ENCODE measurements around the gene PCED1A. TPM values are rescaled to one million over a fixed set of nuclear protein-coding genes. Genes with fewer than 3 reads are reported as not detected.

PCED1A gene
- total RNA-seq, 1 donor from 2014 or later = 37.3 TPM

DNA sequence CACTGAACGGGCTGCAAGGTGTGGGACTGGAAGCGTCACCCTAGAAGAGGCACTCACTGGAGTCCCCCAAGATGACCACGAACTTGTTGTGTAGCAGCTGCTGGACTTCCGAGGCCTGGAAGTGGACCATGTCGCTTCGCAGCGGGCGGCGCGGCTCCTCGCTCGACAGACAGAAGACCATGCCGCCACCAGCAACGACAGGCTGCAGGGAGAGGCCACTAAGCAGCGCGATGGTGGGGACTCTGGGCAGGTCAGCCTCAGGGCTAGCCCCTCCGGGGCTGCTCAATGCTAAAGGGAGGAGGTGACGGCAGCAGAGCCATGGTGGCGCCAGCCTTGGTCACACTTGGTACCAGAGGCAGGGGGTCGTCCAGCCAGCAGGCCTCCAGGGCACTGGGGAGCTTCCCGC lies 720 bp downstream of the PCED1A start:
- no peak for DNase-seq (ENCODE audit: low spot score)
- peak overlapping the region; percentile 71 for H3K27ac Mint-ChIP-seq (ENCODE audit: unreplicated experiment)

DNA sequence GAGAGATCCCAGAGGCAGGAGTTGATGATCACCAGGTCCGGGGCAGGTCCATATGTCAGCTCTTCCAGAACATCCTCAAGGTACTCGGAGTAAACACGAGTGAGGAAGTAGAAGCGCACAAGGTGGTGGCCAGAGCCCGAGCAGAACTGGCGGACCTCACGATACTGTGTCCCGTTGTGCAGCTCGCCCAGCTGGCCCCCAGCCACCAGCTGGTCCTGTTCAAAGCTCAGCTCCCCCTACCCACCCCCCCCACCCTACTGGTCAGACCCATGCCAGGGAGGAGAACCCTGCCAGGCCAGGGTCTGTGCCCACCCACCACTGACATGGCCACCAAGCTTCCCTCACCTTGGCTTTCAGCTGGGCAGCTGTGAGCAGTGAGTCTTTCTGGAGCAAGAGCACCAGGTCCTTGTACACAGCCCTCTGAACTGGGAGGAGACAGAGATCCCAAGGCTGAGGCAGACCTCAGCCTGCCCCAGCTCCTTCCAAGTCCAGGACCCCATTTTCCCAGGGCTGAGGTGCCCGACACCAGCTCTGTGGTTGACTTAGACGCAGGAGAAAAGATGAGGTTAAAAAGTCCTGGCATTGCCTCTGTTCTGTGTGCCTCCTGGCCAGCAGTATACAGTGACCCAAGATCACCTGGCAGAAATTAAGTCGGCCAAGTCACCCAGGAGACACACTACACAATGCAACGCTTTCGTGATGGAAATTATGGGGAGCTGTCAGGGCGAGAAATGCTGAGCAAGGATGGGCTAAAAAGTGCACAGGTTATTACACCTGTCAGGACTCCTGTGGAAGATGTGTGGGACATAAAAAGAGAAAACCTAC lies 1.4 kb downstream of the PCED1A start:
- peak overlapping the region; percentile 71 for H3K27ac Mint-ChIP-seq (ENCODE audit: unreplicated experiment)
- H3K4me1 Mint-ChIP-seq (ENCODE audit: low read depth) = peaks cover 13% of the 10 kb centered on the region
- TF ChIP-seq, protein P1, sequence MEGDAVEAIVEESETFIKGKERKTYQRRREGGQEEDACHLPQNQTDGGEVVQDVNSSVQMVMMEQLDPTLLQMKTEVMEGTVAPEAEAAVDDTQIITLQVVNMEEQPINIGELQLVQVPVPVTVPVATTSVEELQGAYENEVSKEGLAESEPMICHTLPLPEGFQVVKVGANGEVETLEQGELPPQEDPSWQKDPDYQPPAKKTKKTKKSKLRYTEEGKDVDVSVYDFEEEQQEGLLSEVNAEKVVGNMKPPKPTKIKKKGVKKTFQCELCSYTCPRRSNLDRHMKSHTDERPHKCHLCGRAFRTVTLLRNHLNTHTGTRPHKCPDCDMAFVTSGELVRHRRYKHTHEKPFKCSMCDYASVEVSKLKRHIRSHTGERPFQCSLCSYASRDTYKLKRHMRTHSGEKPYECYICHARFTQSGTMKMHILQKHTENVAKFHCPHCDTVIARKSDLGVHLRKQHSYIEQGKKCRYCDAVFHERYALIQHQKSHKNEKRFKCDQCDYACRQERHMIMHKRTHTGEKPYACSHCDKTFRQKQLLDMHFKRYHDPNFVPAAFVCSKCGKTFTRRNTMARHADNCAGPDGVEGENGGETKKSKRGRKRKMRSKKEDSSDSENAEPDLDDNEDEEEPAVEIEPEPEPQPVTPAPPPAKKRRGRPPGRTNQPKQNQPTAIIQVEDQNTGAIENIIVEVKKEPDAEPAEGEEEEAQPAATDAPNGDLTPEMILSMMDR (IDR thresholded peaks at IDR 0.05) = no peak
- DNase-seq (ENCODE audit: low spot score) = no peak
- no peaks in the 10 kb centered on the region for H3K9me3 Mint-ChIP-seq (ENCODE audit: low read depth)
- H3K4me3 Mint-ChIP-seq (ENCODE audit: unreplicated experiment) = peak overlapping the region; percentile 71
- H3K27me3 Mint-ChIP-seq (ENCODE audit: low read depth) = no peaks in the 10 kb centered on the region
- H3K36me3 Mint-ChIP-seq (ENCODE audit: low read depth) = peaks cover 11% of the 10 kb centered on the region

More for the DNA sequence above, 720 bp downstream of the PCED1A start:
- Mint-ChIP-seq H3K9me3 (ENCODE audit: low read depth) (no peaks in the 10 kb centered on the region), H3K4me1 (ENCODE audit: low read depth) (peaks cover 13% of the 10 kb centered on the region), H3K4me3 (ENCODE audit: unreplicated experiment) (peak overlapping the region; percentile 71), H3K27me3 (ENCODE audit: low read depth) (no peaks in the 10 kb centered on the region), H3K36me3 (ENCODE audit: low read depth) (peaks cover 14% of the 10 kb centered on the region)
- TF ChIP-seq, protein P1 (IDR thresholded peaks at IDR 0.05) = no peak

DNA sequence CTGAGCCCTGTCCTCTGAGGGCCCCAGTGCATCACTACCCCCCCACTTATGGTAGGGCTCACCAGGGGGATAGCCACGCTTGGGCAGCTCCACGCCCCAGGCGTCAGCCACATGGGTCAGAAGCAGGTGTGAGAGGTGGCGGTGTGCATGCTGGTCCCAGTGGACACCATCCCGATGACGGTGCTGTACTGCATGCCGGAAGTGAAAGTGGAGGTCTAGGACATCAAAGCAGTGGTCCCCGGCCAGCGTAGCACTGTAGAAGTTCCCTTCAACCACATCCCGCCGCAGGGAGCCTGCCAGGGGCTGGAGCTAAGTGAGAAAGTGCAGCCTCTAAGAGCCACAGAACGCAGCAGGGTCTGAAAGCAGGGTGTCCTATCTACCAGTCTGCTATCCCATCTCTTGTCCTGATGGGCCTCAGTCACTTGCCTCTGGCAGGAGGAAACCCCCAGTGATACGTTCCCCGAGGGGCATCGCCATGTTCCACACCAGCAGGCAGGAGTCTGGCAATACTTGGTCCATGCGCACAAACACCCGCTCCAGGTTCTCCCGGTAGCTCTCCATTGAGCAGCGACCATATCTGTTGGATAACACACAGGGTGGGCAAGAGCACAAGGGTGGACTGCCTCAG lies 2.2 kb downstream of the PCED1A start:
- Mint-ChIP-seq H3K4me3 (ENCODE audit: unreplicated experiment) (peak overlapping the region; percentile 35), H3K9me3 (ENCODE audit: low read depth) (no peaks in the 10 kb centered on the region), H3K27me3 (ENCODE audit: low read depth) (no peaks in the 10 kb centered on the region), H3K36me3 (ENCODE audit: low read depth) (peaks cover 11% of the 10 kb centered on the region), H3K27ac (ENCODE audit: unreplicated experiment) (no peak overlapping the region), H3K4me1 (ENCODE audit: low read depth) (peaks cover 13% of the 10 kb centered on the region)
- TF ChIP-seq, protein P1 (IDR thresholded peaks at IDR 0.05) = no peak
- no peak for DNase-seq (ENCODE audit: low spot score)

DNA sequence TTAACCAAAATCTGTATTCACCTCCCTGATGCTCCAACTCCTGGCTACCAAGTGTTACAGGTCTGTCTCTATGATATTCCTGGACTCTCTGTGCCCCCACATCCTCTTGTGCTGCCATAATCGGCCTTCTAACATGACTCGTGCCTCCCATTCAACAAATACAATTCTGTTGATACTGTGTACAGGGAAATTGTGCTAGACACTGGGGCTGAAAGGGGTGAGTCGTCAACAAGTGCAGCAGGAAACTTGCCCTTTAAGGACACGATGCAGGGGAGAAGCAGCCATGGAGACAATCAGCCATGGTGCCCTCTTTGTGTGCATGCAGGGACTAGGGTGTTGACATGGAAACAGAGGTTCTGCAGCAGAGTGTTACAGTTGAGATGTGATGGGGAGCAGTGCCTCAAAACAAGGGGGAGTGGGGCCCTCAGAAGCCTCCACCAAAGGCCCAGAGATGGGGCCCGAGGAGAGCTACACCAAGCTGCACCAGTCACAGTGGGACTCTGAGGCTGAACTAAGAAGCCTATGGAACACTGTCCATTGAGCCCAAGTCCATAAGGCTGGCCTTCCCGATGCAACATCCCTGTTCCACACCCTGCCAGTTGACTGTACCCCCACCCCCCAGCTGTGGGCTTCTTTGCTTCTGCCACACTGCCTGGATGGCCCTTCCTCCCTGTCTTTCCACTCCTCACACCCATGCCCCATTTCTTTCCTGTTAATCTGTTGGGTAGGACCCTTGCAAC lies 3.1 kb downstream of the PCED1A start:
- no peak for DNase-seq (ENCODE audit: low spot score)
- Mint-ChIP-seq H3K4me1 (ENCODE audit: low read depth) (peaks cover 13% of the 10 kb centered on the region), H3K27me3 (ENCODE audit: low read depth) (no peaks in the 10 kb centered on the region), H3K27ac (ENCODE audit: unreplicated experiment) (no peak overlapping the region), H3K36me3 (ENCODE audit: low read depth) (peaks cover 11% of the 10 kb centered on the region), H3K4me3 (ENCODE audit: unreplicated experiment) (no peak overlapping the region), H3K9me3 (ENCODE audit: low read depth) (no peaks in the 10 kb centered on the region)
- TF ChIP-seq, protein P1 (IDR thresholded peaks at IDR 0.05) = no peak

DNA sequence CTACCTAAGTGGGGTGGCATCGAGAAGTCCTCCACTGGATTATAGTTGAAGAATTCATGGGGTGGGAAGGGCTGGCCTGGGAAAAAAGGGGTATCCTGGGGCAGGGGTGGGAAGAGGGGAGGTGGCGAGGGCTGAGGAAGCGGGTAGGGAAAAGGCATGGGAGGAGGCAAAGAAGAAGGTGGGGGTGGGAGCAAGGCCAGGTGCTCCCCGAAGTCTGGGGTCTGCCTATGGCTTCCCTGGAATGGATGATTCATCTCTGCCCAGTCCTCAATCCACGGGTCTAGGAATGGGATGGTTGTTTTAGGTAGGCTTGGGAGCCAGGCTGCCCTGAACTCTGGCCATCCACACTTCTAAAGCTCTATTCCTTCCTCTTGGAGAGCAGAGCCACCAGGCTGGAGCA lies 4.4 kb downstream of the PCED1A start:
- H3K27ac Mint-ChIP-seq (ENCODE audit: unreplicated experiment) = no peak overlapping the region
- peaks cover 15% of the 10 kb centered on the region for H3K4me1 Mint-ChIP-seq (ENCODE audit: low read depth)
- H3K4me3 Mint-ChIP-seq (ENCODE audit: unreplicated experiment) = no peak overlapping the region
- TF ChIP-seq, protein P1 (IDR thresholded peaks at IDR 0.05) = no peak
- DNase-seq (ENCODE audit: low spot score) = no peak
- peaks cover 3% of the 10 kb centered on the region for H3K9me3 Mint-ChIP-seq (ENCODE audit: low read depth)
- H3K27me3 Mint-ChIP-seq (ENCODE audit: low read depth) = no peaks in the 10 kb centered on the region
- peaks cover 11% of the 10 kb centered on the region for H3K36me3 Mint-ChIP-seq (ENCODE audit: low read depth)
